Panc1 (cell line): ENCODE data around the gene GMDS. TPM values are rescaled to one million over a fixed set of nuclear protein-coding genes. Genes with fewer than 3 reads are reported as not detected.

Experiments
- ATAC-seq: fragments of 200-7000 bp; cut with Tn5 transposase; 2 replicates; pipeline ENCODE4 v1.9.1; 2020; ENCODE audit warnings: mild to moderate bottlenecking, moderate library complexity
- BruUV-seq: library from RNA; stranded (reverse); fragments of 400-500 nt; replicated peaks from 2 replicates; lab custom pipeline; 2021; lab: Mats Ljungman, UMichigan
- CTCF ChIA-PET: fragments of 300-600 bp; sonication (Branson Sonifier 250); formaldehyde crosslinking; loops from one replicate; lab custom pipeline; 2022; ENCODE audit warnings: antibody characterized with exemption; lab: Charles Lee
- POLR2A ChIA-PET: fragments of 300-600 bp; sonication (Branson Sonifier 250); formaldehyde crosslinking; loops from one replicate; lab custom pipeline; 2022; ENCODE audit warnings: antibody characterized with exemption; lab: Charles Lee
- DNase-seq: peaks from one replicate; pipeline ENCODE4 v3.0.0-alpha.2; 2010; ENCODE audit warnings: low read depth, low spot score
- H3K27ac ChIP-seq: 2 replicates; pipeline ENCODE4 v1.5.1; 2011; ENCODE audit warnings: mild to moderate bottlenecking, low read length, inconsistent platforms
- H3K27me3 ChIP-seq: fragments of 200-500 bp; sonication (Bioruptor generic); 2 replicates; pipeline ENCODE4 v1.6.0; 2014; ENCODE audit warnings: low read length, inconsistent platforms; ENCODE audit not compliant: control insufficient read depth, insufficient read depth
- H3K36me3 ChIP-seq: fragments of 200-500 bp; sonication (Bioruptor generic); 2 replicates; pipeline ENCODE4 v1.5.1; 2014; ENCODE audit warnings: inconsistent platforms, mild to moderate bottlenecking, low read length, moderate library complexity; ENCODE audit not compliant: control insufficient read depth, insufficient read depth
- H3K4me1 ChIP-seq: 2 replicates; pipeline ENCODE4 v1.5.1; 2011; ENCODE audit warnings: inconsistent platforms, mild to moderate bottlenecking, low read length, moderate library complexity; ENCODE audit not compliant: control insufficient read depth, insufficient read depth
- H3K4me3 ChIP-seq, 2 experiments: 2 replicates each; pipeline ENCODE4 v1.5.1; 2011 to 2012; ENCODE audit warnings: low read depth in 2 of 2, low read length in 2 of 2, mild to moderate bottlenecking in 2 of 2, inconsistent platforms in 1 of 2, moderate library complexity in 1 of 2
- H3K9me3 ChIP-seq: fragments of 200-500 bp; sonication (Bioruptor generic); 2 replicates; pipeline ENCODE4 v1.5.1; 2014; ENCODE audit warnings: low read depth, mild to moderate bottlenecking, inconsistent platforms, low read length, moderate library complexity; ENCODE audit not compliant: control insufficient read depth, insufficient read depth
- POLR2AphosphoS5 ChIP-seq: IDR thresholded peaks from 2 replicates; pipeline ENCODE4 v1.6.1; 2012; ENCODE audit warnings: mild to moderate bottlenecking, low read depth, low read length, moderate library complexity
- SIN3A ChIP-seq: IDR thresholded peaks from 2 replicates; pipeline ENCODE4 v1.6.1; 2012; ENCODE audit warnings: low read depth, mild to moderate bottlenecking, low read length, moderate library complexity, borderline replicate concordance; ENCODE audit not compliant: insufficient read depth
- TCF7L2 ChIP-seq: IDR thresholded peaks from 2 replicates; pipeline ENCODE4 v1.6.1; 2011; ENCODE audit warnings: mild to moderate bottlenecking, low read depth, low read length, inconsistent platforms
- in situ Hi-C: cut with HindIII; loops from 2 replicates; pipeline ENCODE4 v1.10.0; 2016; ENCODE audit warnings: low sequenced_read_pairs, low pct_unique_long_range_greater_than_20kb
- intact Hi-C: fragments of 100-400 bp; cut with micrococcal nuclease; formaldehyde crosslinking; loops from one replicate; pipeline ENCODE4 v1.10.0; 2022; ENCODE audit not compliant: unreplicated experiment
- total RNA-seq: library from RNA; stranded (reverse); gene quantifications from one replicate; pipeline ENCODE4 v1.2.1, GENCODE V29; 2021; ENCODE audit not compliant: unreplicated experiment
- TF ChIP-seq, protein P1 (sequence below), 2 experiments: IDR thresholded peaks; 2 replicates each; pipeline ENCODE4 v1.6.1; 2011 to 2012; ENCODE audit warnings: low read depth in 2 of 2, control low read depth in 1 of 2, low read length in 1 of 2, mild to moderate bottlenecking in 1 of 2, moderate library complexity in 1 of 2; ENCODE audit not compliant: insufficient read depth in 1 of 2
- TF ChIP-seq, protein P2 (sequence below): fragments of 450-650 bp; IDR thresholded peaks from 2 replicates; pipeline ENCODE4 v1.5.1; 2017; ENCODE audit warnings: mild to moderate bottlenecking

Gene GMDS
- total RNA-seq, 1 experiment from 2014 or later, result 9.8 TPM

DNA sequence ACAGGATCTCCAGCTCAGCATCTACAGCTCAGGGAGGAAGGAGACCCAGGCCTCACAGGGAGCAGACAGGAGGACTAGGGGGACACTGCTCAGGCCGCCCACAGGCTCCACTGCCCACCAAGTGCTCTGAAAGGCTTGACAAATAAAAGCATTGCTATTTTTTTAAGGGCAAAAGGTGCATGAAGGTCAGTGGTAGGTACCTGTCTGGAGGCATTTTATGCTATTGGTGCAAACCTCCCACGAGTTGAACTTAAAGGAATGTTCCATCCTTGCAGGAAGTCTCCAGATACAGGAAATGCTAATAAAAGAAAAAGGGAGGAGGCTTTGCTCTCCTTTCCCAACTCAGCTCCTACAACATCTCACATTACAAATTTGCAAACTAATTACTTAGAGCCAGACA is 407.6 kb downstream of the GMDS start:
- DNase-seq (no peak), ATAC-seq (no peak)
- H3K27me3 ChIP-seq, result no peaks in the 10 kb centered on the region
- H3K27ac ChIP-seq, result no peak overlapping the region
- no peaks in the 10 kb centered on the region; the same call in 1 of the 2 replicates for H3K4me1 ChIP-seq
- BruUV-seq, result no TSS peak
- TF ChIP-seq TCF7L2 (no peak), POLR2AphosphoS5 (no peak), SIN3A (no peak)
- TF ChIP-seq, protein P1, sequence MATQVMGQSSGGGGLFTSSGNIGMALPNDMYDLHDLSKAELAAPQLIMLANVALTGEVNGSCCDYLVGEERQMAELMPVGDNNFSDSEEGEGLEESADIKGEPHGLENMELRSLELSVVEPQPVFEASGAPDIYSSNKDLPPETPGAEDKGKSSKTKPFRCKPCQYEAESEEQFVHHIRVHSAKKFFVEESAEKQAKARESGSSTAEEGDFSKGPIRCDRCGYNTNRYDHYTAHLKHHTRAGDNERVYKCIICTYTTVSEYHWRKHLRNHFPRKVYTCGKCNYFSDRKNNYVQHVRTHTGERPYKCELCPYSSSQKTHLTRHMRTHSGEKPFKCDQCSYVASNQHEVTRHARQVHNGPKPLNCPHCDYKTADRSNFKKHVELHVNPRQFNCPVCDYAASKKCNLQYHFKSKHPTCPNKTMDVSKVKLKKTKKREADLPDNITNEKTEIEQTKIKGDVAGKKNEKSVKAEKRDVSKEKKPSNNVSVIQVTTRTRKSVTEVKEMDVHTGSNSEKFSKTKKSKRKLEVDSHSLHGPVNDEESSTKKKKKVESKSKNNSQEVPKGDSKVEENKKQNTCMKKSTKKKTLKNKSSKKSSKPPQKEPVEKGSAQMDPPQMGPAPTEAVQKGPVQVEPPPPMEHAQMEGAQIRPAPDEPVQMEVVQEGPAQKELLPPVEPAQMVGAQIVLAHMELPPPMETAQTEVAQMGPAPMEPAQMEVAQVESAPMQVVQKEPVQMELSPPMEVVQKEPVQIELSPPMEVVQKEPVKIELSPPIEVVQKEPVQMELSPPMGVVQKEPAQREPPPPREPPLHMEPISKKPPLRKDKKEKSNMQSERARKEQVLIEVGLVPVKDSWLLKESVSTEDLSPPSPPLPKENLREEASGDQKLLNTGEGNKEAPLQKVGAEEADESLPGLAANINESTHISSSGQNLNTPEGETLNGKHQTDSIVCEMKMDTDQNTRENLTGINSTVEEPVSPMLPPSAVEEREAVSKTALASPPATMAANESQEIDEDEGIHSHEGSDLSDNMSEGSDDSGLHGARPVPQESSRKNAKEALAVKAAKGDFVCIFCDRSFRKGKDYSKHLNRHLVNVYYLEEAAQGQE (IDR thresholded peaks at IDR 0.05; ENCODE audit: insufficient read depth in 1 of 2, low read depth in 2 of 2, low read length in 1 of 2), result no peak
- TF ChIP-seq, protein P2, sequence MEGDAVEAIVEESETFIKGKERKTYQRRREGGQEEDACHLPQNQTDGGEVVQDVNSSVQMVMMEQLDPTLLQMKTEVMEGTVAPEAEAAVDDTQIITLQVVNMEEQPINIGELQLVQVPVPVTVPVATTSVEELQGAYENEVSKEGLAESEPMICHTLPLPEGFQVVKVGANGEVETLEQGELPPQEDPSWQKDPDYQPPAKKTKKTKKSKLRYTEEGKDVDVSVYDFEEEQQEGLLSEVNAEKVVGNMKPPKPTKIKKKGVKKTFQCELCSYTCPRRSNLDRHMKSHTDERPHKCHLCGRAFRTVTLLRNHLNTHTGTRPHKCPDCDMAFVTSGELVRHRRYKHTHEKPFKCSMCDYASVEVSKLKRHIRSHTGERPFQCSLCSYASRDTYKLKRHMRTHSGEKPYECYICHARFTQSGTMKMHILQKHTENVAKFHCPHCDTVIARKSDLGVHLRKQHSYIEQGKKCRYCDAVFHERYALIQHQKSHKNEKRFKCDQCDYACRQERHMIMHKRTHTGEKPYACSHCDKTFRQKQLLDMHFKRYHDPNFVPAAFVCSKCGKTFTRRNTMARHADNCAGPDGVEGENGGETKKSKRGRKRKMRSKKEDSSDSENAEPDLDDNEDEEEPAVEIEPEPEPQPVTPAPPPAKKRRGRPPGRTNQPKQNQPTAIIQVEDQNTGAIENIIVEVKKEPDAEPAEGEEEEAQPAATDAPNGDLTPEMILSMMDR, result no peak
- POLR2A ChIA-PET, result no interaction called here
- no peak overlapping the region for H3K4me3 ChIP-seq
- in situ Hi-C loops (no loop called here), intact Hi-C loops (no loop called here)
- CTCF ChIA-PET, result no interaction called here
- H3K36me3 ChIP-seq, result no peaks in the 10 kb centered on the region
- H3K9me3 ChIP-seq, result no peaks in the 10 kb centered on the region

GRCh38 chr6:1836690-1837089 is 408.7 kb downstream of the GMDS start:
- intact Hi-C loops (no loop called here), in situ Hi-C loops (no loop called here)
- ATAC-seq (no peak), DNase-seq (no peak)
- Histone ChIP-seq H3K36me3 (no peaks in the 10 kb centered on the region), H3K4me1 (no peaks in the 10 kb centered on the region; the same call in 1 of the 2 replicates), H3K27me3 (no peaks in the 10 kb centered on the region), H3K4me3 (no peak overlapping the region), H3K9me3 (no peaks in the 10 kb centered on the region), H3K27ac (no peak overlapping the region)
- TF ChIP-seq, protein P1 (IDR thresholded peaks at IDR 0.05; ENCODE audit: insufficient read depth in 1 of 2, low read depth in 2 of 2, low read length in 1 of 2), result no peak
- no peak for TF ChIP-seq SIN3A
- POLR2A ChIA-PET, result no interaction called here
- CTCF ChIA-PET, result no interaction called here
- BruUV-seq, result no TSS peak
